Gastroesophageal sphincter (tissue), 3 donors: ENCODE data around the gene SLC7A7.

ENCODE experiments used
- POLR2AphosphoS5 ChIP-seq: sonication (generic); formaldehyde crosslinking; IDR thresholded peaks from one replicate; pipeline ENCODE4 v1.6.1; 2017; ENCODE audit warnings: antibody characterized with exemption
- TF ChIP-seq, protein P1 (sequence below), 4 experiments: fragments of 200-600 bp in 2 of 4; fragments of 450-650 bp in 2 of 4; sonication (generic) in 1 of 4; IDR thresholded peaks; one replicate each; pipeline ENCODE4 v1.5.1; 2017 to 2019; ENCODE audit warnings: antibody characterized with exemption in 4 of 4, mild to moderate bottlenecking in 2 of 4, moderate library complexity in 2 of 4

DNA sequence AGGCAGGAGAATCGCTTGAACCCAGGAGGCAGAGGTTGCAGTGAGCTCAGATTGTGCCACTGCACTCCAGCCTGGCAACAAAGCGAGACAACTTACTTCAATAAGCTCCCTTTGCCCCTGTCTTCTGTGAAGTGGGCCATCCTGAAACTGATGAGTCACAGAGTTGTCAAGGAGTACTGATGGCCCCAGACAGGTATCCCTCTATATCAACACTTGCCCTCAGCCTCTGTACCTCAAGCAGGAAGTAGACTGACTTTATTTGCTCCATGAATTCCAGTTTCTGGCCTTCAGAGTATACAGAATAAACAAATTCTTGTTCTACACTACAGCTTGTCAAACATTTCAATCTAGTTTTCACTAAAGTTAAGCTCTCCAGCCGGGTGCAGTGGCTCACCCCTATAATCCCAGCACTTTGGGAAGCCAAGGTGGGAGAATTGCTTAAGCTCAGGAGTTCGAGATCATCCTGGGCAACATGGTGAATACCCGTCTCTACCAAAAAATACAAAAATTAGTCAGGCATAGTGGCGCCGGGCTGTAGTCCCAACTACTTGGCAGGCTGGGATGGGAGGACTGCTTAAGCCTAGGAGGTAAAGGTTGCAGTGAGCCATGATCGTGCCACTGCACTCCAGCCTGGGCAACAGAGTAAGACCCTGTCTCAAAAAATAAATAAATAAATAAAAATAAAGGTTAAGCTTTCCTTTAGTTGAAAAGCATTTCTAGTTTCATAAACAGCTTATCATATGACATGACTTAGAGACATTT lies 39.9 kb upstream of the SLC7A7 start:
- TF ChIP-seq, protein P1, sequence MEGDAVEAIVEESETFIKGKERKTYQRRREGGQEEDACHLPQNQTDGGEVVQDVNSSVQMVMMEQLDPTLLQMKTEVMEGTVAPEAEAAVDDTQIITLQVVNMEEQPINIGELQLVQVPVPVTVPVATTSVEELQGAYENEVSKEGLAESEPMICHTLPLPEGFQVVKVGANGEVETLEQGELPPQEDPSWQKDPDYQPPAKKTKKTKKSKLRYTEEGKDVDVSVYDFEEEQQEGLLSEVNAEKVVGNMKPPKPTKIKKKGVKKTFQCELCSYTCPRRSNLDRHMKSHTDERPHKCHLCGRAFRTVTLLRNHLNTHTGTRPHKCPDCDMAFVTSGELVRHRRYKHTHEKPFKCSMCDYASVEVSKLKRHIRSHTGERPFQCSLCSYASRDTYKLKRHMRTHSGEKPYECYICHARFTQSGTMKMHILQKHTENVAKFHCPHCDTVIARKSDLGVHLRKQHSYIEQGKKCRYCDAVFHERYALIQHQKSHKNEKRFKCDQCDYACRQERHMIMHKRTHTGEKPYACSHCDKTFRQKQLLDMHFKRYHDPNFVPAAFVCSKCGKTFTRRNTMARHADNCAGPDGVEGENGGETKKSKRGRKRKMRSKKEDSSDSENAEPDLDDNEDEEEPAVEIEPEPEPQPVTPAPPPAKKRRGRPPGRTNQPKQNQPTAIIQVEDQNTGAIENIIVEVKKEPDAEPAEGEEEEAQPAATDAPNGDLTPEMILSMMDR (IDR thresholded peaks at IDR 0.05) = no peak
- no peak for TF ChIP-seq POLR2AphosphoS5
